HG03378 (cell line): ENCODE data around the gene MYCL.
A peak's percentile ranks its signal among the peaks of the same experiment; 100 is the strongest.

Source experiments
- ATAC-seq: cut with Tn5 transposase; IDR thresholded peaks from one replicate; pipeline ENCODE4 v1.9.1; 2021; ENCODE audit warnings: mild to moderate bottlenecking, moderate library complexity; ENCODE audit not compliant: unreplicated experiment

Gene MYCL, protein sequence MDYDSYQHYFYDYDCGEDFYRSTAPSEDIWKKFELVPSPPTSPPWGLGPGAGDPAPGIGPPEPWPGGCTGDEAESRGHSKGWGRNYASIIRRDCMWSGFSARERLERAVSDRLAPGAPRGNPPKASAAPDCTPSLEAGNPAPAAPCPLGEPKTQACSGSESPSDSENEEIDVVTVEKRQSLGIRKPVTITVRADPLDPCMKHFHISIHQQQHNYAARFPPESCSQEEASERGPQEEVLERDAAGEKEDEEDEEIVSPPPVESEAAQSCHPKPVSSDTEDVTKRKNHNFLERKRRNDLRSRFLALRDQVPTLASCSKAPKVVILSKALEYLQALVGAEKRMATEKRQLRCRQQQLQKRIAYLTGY

DNA sequence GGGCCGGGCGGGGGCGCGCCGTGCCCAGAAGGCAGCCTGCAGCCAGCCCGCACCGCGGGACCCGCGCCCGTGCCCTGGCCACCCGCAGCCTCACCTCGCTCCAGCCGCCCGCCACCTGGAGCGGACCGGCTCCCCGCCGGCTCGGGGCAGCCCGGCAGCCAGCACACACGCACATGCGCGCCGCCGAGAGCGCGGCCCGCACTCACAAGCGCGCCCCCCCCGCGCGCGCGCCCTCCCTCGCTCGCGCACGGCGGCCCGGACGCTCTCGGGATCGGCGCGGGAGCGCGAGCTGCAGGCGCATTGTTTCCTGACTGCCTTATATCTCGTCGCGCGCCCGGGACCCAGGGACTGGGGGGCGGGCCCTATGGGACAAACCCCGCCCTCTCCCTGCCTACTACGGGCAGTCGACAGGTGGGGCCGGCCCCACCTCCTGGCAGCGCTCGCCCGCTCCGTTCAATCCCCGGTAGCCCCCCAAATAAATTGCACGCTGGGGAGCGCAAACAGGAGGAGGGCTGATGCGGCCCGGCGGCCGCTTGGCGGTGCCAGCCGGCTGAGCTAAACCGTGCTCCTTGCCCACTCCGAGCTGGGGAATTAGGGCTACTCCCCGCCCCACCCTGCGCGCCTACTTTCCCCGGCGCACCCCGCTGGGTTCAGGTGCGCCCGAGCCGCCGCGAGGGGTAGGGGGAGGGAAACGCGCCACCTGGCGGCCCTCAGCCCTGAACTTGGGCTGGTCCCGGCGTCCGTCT lies at the start of gene MYCL:
Gene MYCL, minus strand, starts transcription at position 204 of the 746 bp plus-strand sequence. CDS start 483 bp downstream, outside the sequence.
- ATAC-seq = peak; percentile 43

DNA sequence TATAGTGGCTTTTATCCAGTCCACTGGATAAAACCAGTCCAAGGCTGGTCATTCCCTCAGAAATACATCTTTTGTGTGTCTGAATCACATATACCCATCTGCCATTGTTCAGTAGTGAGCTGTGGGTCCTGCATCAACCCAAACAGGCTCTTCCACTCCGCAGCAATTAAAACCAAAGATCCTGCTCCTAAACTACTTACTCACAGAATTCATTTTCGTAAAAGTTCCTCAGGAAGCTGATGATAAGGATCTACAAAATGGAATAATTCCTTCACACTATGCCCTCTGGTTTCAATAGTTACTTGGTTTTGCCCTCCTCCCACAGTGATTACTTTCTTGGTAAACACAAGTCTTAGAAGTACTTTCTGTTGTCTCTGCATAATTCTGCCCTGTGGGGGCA lies 48.2 kb upstream of the MYCL start:
- ATAC-seq = no peak

DNA sequence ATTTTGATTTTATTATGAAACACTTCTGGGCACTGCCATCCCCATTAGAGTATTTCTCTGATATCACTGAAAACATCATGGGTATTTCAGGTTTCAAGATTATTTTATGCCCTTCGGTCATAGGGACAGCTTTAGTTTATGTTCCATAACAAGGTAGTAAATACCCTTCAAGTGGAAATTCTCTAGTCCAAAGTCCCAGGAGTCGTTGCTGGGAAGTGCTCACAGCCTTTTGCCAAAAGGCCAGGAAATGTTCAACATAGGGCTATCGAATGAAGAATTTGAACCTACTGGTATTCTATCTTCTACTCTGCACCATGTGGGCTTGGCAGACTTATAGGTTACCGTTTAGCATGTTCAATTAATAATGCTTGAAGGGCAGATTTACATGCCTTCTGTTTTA lies 45.5 kb upstream of the MYCL start:
- no peak for ATAC-seq

DNA sequence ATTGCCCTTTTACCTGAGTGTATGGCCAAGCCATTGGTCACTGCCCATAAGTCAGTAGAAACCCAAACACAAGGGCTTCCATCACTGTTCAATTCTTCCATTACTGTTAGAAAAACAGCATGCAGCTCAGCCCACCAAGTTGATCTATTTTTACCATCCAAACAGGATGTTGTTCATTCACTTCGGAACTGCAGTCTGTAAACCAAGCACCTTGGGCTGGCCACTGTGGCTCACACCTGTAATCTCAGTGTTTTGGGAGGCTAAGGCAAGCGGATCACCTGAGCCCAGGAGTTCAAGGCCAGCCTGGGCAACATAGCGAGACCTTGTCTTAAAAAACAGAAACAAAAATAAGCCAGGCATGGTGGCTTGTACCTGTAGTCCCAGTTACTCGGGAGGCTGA lies 44.5 kb upstream of the MYCL start:
- ATAC-seq = no peak

DNA sequence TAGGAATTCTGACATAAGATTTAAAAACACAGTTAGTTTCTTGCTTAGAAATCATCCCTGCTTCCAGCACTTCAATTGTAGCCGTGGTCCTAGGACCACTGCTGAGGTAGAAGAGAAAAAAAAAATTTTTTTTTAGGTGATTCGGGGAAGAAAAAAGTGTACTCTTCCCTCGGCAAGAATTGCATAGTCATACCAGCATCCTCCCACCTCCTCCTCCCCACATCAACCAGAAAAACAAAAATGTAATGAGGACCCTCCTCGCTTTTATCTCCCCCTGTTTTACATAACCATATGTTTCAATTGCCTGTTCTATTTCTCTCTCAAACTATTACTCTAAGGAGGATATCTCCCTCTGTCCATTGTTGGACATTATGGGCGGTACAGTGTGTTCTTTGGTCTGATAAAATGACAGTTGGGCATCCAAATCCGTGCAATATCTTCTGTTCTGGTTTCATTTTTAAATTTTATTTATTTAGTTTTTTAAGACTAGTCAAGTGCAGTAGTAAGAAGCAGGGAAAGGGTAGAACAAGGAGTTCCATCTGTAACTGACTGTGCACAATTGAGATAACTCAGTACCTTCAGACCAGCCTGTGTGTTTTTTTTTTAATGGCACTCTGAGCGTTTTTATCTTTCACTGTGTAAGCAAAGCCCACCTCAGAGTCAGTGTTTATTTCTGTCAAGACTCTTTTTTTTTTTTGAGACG lies 42.8 kb upstream of the MYCL start:
- ATAC-seq = no peak

DNA sequence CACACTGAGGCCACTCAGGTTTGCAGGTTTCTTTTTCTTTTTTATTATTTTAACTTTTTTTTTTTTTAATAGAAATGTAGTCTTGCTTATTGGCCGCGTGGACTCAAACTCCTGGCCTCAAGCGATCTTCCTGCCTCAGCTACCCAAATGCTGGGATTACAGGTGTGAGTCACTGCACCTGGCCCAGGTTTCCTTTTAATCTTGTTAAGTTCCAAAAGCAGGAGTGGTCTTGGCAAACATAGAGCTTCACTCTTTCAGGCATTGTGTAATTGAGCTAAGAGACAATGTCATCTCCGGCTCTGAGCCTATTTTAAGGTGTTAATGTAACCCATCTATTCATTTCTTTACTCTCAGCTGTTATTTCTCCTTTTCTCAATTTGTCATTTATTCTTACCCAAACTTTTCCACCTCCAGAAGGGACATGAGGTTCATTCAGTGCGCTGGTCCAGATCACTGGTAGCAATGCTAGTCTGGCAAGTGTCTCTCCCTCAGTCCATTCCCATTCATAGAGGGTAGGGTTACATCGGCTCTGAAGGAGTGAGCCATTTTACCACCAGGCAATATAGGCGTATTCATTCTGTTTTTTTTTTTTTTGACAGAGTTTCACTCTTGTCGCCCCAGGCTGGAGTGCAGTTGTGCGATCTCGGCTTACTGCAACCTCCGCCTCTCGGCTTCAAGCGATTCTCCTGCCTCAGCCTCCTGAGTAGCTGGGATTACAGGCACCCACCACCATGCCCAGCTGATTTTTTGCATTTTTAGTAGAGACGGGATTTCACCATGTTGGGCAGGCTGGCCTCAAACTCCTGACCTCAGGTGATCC lies 42.0 kb upstream of the MYCL start:
- ATAC-seq = no peak

DNA sequence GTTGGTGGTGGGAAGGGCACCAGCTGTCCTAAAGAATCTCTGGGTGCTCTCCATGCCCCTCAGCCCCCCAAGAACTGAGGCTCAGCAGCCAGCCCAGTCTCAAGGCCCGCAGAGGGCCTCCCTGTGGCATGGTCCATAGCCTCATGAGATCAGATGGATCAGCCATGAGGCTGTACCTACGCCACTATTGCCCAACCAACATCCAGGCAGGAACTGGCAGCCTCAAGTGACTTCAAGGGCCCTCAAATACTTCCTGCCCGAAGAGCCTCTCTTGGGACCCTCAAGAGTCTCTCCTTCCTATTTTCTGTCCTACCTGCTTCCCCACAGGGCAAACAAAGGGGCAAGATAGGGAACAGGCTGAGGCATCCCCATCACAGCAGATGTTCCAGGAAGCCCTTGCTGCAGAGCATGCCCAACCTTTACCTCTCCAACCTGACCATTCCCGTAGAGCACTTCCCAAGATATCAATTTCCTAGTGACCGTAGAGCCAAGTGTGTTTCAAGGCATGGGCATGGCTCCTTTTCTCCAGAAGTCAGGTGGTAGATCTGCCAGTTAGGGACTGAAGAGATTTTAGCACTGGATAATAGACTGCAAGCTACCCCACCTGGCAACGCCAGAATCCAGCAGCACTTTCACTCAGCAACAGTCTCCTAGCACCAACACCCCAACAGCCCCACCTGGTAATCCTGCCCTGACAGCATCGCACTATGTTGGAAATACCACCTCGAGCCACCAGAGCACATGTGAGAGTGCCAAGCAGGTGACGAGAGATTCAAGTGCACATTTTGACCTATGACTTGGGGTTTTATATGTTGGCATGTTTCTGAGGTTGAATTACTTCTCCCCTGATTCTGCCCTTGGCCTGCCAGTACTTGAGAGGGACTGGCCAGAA lies 39.5 kb upstream of the MYCL start:
- no peak for ATAC-seq

DNA sequence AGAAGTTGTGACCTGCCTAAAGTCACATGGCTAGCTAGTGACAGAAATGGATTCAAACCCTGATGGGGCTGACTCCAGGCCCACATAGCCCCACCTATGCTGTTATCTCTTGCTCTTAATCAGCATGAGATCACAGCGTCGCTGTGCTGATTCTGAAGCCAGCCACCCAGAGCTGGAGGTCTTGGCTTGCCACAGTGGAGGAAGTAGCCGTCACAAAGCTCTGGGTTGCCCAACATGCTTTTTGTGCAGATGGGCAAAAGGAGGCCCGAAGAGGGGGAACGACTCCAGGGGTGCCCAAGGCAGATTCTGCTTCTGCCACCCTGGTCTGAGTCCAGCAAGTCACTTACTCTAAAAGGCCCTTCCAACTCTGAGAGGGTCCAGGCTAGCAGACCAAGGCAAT lies 38.5 kb upstream of the MYCL start:
- ATAC-seq = no peak

DNA sequence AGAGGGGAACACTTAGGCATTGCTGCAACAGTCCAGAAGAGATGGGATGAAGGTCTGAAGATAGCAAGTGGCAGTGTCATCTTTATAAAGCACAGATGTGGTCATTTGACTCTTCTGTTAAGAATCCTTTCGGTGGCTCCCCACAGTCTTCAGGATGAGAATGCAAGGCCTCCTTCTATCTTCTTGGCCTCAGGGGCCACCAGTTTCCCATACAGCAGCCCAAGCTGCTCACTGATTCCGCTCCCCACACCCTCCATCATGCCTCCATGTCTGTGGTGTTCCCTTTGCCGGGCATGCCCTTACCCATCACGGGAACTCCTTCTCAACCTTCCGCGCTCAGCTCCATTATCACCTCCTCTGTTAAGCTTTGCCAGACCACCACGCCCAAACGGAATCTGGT lies 37.1 kb upstream of the MYCL start:
- ATAC-seq = no peak

DNA sequence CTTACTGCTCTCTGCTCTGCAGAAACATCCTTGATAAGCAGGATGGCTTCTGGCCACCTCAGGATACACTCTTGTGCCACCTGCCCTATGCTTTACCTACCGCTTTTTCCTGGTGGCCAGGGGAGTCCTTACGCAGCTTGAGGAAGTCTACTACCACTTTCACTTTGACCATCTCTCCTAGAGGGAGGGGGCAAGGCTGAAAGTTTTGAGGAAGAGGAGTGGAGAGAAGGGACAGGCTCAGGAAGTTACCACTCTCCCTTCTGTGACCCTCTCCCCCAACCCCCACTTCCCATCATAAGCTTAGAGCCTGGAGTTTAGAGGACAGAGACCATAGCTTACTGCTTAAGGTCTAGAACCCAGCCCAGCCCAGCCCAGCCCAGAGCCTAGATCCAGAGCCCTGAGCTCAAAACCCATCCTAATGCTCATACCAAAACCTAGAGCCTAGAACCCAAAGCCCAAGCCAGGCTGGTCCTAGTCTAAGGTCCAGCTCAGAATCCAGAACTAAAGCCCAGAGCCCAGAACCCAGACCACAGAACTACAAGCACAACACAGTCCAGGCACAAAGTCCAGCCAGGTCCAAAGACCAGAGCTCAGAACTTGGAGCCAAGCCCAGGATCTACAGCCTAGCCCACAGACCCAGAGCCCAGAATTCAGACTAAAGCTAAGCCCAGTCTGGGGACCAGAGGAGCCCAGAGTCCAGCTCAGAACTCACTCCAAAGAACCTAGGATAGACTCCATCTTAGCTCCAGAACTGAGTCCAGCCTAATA lies 35.2 kb upstream of the MYCL start:
- no peak for ATAC-seq

DNA sequence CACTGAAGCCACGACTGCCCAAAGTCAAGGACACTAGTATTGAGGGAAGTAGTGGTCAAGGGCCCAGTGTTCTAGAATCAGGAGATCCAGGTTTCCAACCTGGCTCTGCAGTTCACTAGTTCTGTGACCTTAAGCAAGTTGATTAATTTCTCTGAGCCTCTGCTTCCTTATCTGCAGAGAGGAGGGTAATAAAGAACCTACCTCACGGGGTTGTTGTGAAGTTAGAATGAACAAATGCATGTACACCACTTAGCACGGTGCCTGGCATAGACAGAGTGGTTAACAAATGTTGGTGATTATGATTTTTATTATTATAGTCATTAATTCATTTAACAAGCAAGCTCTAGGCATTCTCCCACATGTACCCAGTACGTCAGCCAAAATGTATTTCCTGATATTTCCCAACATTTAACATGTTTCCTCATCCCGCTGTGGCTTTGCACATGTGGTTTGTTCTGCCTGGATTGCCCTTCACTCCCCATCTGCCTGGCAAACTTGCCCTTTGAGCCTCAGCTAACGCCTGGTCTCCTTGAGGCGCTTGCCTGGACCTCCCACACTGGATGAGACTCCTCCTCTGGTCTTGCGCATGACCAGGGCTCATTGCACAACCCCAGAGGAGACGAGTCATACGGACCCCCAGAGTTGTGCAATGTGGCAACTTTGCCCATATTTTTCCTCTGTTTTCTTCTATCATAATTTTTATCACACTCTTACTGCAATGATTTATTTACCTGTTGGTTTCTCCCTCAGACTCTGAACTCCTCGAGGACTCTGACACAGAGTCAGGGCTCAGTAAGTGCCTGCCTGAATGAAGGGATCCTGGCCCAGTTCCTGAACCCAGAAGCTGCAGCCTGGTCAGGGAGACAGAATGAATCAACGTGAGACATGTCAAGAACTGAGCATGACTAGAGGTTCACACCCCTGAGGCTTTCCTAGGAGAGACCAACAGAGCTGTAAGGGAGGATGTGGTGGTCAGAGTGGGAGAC lies 32.5 kb upstream of the MYCL start:
- ATAC-seq = no peak

DNA sequence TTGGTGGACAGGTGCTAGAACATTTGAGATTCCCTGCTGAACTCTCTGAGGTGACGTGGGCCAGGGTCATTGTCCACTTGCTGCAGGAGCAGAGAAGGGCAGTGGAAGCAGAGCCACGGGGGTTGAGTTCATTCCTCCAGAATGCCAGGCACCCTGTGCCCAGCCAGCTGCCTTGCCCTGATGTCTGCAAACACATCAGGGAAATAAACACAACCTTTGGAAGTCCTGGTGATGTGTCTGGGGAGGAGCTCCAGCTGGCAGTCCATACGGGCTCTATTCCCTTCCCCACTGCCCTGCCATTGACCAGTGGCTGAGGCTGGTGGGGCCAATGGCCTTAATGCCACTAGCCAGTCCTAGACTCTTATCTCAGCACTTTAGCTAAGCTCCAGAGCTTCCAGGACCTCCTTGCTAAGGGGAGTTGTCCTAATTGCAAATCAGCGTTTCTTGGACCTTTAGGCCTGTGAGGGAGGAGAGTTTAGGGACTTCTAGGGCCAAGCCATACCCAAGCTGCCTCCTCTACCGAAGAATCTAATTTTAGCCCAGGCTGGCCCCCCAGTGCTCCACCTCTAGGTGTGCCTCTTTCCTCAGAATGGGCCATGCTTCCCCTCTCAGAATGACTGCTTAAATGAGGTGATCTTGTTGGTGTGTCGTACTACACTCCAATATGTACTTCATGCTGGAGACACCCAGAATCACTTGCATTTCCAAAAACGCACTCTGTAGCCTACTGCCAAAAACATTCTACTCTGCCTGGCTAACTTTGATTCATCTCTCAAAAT lies 27.3 kb upstream of the MYCL start:
- ATAC-seq = no peak

DNA sequence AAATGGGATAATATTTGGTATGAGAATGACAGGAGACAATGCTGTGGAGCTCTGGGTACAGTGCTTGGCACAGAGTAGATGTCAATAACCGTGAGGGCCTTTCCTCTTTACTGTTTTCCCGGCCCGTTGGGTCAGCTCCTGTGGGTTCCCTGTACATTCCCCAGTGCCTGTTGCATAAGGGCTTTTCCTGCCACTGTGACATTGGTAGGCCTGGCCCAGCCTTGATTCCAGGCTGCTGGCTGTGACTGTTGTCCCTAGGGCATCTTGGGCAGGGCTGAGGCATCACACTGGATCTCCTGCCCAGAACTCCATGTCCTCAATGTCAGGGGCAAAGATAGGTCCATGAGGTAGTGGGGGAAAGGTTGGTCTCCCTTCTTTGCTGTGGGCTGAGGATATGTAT lies 25.8 kb upstream of the MYCL start:
- ATAC-seq = no peak

DNA sequence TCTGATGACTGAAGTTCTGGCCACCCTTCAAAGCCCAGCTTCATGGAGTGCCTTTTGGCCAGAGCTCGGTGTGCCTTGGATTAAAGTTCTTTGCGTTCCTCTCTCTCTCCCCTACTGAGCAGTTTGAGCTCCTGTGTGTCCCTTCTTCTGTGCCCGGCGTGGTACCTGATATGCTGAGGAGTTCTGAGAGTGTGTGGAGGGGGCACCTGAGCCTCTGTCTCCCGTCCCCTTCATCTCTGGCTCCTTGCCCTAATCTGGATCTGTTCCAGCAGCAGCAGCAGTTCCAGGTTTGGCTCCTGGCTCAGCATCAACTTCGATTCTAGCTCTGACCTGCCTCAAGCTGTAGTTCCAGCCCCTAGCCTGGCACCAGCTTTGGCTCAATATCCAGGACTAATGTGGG lies 25.1 kb upstream of the MYCL start:
- ATAC-seq = no peak

DNA sequence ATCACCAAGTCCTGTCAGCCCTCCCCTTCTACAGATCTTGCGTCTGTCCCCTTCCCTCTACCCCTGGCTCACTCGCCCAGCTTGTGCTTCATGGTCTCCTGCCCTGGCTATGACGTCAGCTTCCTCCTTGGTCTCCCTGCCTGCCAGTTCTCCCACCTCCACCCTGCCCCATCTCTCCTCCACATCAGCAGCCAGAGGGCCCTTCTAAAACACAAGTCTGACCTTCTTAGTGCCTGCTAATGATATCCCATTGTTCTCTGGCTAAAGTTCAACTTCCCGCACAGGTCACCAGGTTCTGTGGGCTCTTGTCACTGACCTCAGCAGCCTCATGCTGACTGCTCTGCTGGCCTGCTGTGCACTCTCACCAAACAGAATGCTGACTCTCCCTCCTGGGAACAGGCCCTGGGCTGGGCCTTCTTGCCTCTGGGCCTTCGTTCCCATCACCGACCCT lies 24.7 kb upstream of the MYCL start:
- no peak for ATAC-seq

DNA sequence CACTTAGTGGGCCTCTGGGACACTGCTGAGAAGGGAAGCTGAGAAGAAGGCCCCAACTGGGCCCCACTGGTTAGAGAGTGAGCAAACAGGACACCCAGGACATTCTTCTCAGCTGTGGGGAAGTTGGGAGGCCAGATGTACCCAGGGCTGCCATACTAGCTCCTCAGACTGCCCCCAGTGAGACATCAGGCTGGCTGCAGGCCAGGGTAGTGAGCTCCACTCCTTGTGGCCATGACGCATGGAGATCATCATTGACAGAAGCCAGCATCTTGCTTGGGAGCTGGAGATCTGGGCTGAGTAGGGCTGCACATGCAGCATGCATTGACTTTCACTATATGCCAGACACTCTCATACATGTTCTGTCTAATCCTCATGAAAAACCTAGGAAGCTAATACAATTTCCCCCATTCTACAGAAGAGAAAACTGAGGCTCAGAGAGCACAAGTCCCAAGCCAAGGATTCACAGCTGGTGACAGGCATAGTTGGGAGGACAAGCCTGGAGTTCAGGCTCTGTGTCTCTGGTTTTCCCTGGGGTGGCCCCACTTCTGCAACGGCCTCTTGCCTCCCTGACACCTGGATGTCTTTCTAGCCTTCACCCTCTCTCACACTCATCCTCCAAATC lies 24.1 kb upstream of the MYCL start:
- ATAC-seq = no peak

DNA sequence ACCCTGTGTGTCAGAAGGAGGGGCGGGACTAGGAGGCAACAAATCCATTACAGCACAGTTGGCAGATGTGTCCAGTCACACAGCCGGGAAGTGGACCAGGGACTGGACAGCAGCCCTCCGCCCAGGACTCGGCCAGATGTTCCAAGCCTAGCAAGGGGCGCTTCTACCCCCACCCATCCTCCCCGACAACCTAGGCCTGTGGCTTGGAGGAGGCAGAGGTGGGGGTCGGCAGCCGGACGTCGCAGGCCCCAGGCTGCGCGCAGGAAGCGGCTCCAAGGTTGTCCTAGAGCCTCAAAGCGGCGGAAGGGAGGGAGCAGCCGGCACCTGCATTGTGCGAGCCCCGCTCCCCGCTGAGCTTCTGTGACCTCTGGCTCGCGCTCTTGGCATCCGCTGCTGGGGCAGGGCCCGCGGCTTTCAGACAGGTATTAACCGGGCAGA lies 20.6 kb upstream of the MYCL start:
- no peak for ATAC-seq
